GM21526 (cell line): ENCODE data around the gene GDF3.
"Not testable (repeated sequence)": the region's sequence is repeated elsewhere in the genome, so short reads cannot be mapped to it uniquely, and the experiment has no call there.

Source experiments
- ATAC-seq: cut with Tn5 transposase; IDR thresholded peaks from one replicate; pipeline ENCODE4 v1.9.1; 2021; ENCODE audit warnings: moderate library complexity; ENCODE audit not compliant: unreplicated experiment, low FRiP score

The GDF3 gene

DNA sequence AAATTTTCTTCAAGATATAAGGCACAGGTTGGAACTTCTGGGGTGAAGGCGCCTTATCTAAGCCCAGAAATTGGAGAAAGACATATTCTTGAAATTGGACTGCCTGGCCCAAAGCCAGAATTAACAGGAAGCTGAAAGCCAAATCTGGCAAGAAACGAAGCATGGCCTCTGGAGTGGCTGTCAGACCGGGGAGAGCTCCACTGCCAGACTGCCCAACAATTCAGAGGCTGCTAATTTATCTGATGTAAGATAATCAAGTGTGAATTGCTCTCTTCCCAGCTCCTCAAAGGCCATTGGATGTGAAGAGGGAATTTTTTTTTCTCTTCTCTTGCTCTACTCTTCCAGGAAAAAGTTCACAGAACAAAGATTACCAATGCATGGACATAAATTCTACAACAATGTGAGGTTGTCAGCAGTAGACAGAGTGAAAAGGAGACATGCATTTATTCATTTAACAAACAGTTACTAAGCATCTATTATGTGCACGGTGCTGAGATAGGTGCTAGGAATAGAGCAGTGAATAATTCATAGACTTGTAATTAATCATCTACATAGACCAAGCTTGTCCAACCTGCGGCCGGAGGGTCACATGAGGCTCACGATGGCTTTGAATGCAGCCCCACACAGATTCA is at the start of gene GDF3:
Gene GDF3, minus strand, starts transcription at position 210 of the 632 bp plus-strand sequence. Its CDS starts 47 bp downstream, at position 163.
- ATAC-seq, result no peak

DNA sequence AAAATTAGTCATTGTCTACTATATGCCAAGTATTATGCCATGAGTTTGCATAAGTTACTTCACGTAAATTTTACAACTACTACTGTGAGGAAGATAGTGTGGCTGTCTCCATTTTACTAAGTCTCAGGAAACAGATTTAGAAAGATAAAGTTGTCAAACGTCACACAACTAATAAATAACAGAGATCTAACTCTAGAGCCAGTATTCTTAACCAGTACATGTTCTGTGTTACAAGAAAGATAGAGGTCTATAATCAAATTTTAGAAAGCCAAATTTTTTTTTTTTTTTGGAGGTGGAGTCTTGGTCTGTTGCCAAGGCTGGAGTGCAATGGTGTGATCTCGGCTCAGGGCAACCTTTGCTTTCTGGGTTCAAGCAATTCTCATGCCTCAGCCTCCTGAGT is 37.4 kb upstream of the GDF3 start:
- ATAC-seq, result no peak

DNA sequence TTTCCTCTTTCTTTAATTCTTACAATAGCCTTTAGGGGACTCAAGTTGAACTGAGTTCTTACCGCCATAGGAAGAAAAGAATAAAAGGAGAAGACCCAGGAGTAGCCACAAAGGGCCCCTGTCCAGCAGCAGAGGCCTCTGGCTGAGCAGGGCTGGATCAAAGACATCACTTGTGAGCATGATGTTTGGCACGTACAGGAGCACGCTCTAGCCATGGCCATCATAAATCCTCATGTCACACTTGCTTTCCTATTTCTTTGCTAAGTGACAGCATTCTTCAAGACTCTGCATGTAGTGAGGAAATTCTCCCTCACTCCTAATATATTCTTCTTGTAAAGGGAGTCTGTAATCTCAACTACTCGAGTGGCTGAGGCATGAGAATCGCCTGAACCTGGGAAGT is 35.9 kb upstream of the GDF3 start:
- no peak for ATAC-seq

DNA sequence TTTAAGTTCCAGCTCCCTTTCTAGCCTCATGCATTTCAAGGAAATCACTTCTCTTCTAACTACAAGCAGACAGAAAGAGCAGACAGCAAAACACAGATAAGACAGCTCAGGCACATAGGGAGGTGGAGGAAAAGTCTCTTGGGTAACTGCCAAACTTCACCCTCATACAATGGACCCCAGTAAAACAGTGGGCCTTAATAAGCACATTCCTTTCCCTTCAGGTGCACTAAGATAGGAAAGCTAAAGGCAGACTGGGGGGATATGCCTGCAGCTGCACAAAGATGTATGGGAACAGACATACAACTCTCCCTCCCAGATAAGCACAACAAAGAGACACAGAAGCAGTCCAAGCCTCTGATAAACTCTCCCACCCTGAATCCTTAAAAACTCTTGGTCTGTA is 35.4 kb upstream of the GDF3 start:
- ATAC-seq, result not testable (repeated sequence)

DNA sequence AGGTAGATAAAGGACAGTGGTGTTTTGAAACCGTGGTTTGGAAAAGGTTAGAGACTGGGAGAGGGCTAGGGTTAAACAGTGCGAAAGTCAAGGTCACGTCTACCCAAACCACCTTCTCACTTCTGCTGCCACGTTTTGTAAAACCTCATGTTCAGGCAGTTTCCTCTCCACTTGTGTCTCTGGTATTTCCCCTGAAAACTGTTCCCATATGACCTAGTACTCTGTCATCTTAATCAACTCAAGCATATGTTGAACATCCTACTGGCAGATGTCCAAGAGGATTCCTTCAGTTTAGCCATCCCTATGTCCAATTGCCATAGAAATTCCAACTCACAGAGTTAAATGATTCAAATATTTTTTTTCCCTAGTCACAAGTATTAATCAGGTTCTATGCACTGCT is 34.2 kb upstream of the GDF3 start:
- no peak for ATAC-seq

DNA sequence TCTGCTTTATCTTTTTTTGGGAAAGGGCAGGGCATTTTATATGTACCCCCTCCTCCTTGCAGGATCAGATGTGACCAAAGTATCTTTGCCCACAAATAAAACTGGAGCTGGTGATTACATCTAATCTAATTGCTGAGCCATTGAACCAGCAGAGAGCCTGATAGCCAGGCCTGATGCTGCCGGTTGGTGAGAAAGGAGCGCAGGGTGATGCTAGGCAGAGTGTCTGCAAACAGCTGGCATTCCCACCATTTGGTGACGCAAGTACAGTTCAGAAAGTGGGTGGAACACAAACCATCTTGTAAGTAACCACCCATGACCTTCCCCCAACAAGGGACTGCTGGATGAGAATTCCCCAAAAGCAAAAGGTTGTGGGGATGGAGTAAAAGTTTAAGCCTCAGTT is 28.4 kb upstream of the GDF3 start:
- ATAC-seq, result no peak

DNA sequence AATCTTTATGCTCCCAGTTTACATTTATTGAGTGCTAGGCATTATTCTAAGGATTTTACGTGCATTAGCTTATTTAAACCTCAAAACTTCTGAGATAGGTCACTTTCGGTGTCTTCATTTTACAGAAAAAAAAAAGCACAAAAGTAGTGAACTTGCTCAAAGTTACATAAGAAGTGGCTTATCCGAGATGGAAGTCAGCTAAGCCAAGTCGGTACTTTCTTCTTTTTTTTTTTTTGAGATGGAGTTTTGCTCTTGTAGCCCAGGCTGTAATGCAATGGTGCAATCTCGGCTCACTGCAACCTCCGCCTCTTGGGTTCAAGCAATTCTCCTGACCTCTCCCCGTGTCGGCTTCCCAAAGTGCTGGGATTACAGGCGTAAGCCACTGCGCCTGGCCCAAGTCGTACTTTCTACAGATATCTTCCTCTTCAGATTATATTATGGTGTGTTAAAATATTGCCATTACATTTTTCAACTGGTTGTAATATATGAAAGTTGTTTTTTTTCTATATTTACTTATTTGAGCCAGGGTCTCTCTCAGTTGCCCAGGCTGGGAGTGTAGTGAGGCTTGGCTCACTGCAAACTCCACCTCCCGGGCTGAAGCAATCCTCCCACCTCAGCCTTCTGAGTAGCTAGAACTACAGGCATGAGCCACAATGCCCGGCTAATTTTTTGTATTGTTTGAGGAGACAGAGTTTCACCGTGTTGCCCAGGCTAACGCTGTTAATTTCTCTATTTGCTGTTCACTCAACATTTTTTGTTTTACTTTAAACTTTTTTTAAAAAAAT is 24.6 kb upstream of the GDF3 start:
- no peak for ATAC-seq

DNA sequence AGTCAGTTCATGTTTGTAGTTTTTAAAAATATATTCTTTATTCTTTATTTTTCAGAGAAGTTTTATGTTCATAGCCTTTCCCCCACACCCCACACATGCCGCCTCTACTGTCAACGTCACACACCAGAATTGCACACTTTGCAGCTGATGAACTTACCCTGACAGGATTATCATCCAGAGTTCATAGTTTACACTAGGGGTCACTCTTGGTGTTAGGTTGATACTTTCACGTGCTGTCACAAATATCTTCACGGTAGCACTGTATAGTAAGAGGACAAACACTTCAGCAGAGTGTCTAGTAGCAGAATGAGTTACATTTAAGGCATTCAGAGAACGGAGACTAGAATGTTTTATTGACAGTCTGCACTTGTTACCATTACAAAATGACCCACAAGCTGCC is 20.8 kb upstream of the GDF3 start:
- ATAC-seq, result no peak

DNA sequence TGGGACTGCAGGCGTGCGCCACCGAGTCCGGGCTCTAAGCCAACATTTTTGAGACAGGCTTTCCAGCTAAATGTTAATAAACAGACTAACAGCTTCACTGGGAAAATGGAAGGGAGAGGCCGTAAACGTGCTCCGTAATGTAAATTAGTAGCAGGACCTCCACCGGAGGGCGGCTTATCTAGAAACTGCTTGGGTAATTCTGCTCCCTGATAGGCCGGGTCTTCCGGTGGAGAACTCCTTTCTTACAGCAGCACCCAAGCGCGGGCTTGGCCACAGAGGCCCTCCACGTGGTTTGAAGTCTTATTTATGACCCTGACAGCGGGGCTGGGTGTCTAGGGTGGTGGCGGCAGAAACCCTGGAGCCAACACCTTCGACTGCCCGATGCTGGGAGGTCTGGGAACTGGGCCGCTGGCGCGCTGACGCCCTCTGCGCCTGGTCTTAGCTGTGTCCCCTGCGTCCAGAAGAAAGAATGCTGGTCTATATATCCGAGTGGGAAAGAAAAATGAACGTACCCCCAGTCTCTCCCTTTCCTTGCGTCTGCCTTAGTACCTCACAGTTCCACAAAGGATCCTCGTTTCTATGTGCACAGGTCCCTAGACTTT is 17.4 kb upstream of the GDF3 start:
- no peak for ATAC-seq

DNA sequence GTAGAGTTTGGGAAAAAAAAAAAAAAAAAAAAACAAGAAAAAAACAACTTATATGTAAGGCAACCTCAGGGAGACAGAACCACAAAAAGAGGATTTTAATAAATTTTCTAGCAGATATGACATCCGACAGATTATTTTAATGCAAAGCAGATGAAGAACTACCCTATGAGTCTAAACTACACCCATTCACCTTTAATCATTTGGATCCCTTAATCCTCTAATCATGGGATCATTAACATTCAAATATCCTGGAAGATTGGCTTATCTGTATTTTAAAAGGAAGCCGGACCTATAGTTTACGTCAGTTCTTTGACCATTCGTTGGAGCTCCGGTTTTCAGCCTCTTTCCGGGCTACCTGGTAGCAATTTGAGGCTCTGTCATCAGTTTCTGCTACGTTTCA is 15.6 kb upstream of the GDF3 start, which contains the start of gene DPPA3:
Gene DPPA3, plus strand, starts transcription at position 301 of the 400 bp plus-strand sequence. CDS start 138 bp downstream, outside the sequence.
- ATAC-seq, result no peak

DNA sequence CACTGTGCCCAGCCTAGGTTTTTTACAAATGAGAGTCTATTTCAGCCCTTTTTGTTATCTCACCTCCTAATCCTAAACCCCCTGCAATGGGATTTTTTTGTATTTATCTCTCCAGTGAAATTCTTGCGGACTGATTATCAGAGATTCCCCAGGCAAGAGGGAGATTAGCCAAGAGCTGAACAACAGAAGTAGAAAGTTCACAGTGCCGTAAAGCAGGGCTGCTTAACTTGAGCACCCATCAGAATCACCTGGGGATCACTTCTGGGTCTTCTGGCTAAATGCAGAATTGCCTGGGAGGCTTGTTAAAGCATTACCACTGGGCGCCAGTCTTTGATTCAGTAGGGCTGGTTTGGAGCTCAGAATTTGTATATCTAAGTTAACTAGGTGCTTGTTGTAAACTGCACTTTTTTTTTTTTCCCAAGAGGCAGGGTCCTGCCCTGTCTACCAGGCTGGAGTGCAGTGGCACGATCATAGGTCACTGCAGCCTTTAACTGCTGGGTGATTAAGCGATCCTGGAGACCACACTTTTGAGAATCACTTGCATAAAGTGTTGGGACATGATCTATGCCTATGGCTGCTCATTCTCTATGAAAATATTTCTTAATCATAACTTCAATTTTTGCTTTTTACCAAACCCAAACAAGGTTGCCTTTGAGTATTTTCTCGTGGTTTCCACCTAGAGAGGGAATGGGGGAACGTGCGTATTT is 14.5 kb upstream of the GDF3 start:
- ATAC-seq, result no peak

DNA sequence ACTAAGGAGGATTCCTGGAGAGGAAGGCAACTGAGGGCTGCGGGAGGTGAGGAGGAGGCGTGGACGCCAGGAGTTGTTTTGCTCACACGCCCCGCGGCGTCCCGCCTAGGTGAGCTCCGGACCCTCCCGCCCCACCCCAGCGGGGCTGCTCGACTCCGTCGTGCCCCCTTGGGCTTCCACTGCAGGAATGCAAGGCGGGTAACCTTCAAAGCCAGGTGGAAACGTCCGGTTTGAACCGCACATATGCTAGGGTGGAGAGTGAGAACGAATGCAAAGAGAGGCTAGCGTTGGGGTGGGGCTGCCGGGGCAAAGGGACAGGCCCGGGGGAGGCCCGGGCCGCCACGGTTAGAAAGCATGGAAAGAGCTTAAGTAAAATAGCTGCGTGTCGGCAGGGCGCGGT is 10.3 kb upstream of the GDF3 start:
- no peak for ATAC-seq

DNA sequence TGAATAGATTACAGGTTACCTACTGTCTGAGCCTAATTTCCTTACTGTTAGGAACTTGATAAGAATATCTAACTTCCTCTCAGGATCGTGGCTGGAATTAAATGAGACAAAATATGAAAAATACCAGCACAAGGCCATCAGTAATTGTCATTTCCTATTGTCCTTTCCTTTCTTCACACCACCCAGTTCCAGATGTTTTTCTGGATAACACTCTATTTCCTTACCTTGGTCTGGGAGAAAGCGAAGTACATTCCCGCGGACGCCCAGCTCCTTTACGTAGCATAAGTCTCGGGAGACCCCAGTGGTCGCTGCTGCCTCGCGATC is 376 bp downstream of the GDF3 start:
- no peak for ATAC-seq

DNA sequence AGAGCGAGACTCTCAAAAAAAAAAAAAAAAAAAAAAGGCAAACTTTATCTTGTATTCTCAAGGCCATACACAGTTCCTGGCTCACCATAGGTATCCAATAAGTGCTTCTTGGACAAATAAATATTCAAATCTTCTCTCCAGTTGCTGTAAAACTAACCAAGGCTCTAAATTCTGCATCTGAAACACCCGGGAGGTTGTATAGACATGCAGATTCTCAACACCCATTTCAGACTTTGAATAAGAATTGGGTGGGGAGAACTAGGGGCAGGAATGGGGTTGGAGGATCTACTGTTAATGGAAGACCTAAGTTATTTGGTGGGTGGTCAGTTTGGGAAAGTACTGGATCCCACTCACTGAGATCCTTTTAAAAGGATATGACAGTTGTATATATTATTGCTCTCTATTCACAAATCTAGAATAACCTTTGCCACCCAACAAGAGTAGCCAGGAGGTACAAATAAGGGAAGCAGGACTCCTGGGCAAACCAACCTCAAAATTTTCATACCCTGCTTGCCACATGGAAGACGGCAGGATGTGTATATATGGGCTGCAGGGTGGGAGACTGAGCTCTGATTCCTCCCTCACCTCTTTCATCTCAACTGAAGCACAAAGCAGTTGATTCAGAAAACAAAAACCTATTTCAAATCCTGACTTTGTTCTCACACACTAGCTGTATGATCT is 879 bp downstream of the GDF3 start:
- ATAC-seq, result no peak

DNA sequence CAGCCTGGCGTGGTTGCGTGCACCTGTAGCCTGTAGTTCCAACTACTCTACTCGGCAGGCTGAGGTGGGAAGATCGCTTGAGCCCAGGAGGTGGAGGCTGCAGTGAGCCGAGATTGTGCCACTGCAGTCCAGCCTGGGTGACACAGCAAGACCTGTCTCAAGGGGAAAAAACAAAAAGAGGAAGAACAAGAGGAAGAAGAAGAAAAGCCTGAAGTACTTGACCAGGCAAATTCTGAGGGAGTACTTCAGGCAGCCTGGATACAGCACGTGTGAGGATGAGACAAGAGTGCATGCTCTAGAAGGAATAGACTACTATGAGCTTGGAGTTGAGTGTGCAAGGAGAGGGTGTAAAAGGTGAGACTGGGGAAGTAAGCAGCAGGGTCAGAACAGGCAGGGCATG is 1.8 kb downstream of the GDF3 start:
- ATAC-seq, result no peak

DNA sequence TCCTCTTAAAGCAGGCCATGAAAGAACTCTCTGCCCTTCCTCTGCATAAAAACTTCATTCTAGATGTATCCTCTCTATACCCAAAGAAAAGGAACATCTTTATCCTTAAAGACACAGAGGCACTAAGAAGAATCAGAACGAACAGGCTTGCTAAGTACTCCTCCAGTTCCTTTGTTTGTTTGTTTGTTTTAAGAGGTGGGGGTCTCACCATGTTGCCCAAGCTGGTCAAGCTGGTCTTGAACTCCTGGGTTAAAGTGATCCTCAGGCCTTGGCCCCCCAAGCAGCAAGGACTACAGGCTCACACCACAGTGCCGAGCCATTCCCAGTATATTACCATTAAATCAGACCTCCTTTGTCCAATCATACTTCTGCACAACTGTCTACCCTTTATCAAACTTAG is 14.0 kb downstream of the GDF3 start:
- ATAC-seq, result no peak

DNA sequence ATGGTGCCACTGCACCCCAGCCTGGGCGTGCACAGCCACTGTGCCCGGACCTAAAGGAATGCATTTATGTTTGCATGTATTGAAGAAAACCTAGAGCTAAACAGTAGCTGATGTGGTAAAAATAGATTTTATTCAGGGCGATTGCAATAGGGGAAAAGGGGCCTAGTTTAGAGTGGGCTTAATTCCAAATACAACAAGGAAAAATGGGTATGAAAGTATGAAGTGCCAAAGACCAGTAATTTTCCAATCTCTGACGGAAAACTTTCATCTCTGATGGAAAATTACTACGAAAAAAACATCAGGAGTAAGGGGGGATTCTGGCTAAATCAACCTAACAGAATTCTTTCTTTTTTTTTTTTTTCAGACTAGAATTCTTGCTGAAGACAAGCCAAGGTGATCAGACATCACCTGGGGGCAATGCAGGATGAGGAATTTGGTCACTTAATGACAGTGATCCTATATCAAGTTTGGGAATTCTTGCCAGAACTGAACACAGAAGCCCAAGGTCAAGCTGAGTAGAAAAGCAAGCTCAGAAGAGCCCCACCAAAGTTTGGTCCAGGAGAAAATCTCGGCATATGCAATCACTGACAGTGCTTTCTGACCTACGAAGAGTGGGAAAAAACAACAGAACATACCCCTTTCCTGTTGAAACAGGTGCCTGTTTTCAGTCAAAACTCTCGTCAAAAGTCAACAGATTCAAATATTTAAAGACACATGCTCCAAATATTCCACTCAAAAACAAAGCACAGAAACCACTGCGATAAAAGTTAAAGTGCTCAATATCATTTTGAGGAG is 16.1 kb downstream of the GDF3 start:
- no peak for ATAC-seq

DNA sequence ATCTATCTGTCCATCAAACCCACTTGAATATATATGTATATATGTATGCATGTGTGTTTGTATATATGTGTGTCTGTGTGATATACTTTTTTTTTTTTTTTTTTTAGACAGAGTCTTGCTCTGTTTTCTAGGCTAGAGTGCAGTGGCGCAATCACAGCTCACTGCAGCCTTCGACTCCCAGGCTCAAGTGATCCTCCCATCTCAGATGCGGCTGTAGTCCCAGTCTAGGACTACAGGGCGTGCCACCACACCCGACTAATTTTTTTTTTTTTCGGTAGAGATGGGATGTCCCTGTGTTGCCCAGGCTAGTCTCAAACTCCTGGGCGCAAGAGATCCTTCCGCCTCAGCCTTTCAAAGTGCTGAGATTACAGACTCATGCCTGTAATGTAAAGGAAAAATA is 16.8 kb downstream of the GDF3 start:
- ATAC-seq, result no peak

DNA sequence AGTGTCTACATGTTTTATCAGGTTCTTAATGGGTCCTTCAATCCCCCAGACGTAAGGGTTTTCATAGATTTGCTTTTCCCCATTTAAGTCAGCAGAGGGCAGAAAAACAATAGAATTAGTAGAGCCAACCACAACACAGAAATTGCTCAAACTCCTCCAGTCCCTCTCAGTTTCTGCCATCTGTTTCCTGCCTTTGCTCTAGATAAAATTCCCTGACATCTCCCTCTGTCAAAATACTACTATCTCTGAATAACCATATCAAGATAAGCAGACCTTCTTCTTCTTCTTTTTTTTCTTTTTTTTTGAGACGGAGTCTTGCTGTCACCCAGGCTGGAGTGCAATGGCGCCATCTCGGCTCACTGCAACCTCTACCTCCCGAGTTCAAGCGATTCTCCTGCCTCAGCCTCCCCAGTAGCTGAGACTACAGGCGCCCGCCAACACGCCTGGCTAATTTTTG is 18.1 kb downstream of the GDF3 start:
- ATAC-seq, result not testable (repeated sequence)

DNA sequence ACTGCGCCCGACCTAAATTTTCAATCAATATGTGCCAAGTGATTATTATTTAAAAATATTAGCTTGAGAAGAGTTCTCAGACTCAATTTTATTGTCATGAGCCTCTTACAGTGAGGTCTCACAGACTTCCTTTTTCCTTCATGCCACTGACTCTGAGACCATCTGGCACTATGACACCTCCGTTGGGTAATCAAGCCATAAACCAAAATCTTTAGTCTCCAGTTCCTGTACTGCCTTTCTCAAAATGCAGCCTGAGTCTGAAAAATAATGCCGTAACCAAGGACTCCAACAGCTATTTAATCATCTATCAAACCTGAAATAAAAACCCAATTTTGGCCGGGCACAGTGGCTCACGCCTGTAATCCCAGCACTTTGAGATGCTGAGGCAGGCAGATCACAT is 20.1 kb downstream of the GDF3 start:
- ATAC-seq, result not testable (repeated sequence)
